ENCODE measurements around the gene P2RY12. TPM values are rescaled to one million over a fixed set of nuclear protein-coding genes. Genes with fewer than 3 reads are reported as not detected.

Gene P2RY12
- total and polyA plus RNA-seq, 12 donors = 0.37 to 13.2 (median 2.6) TPM

- 88 to 93% (median 91%) methylated on average over 8 of the region's 8 CpGs for WGBS, 4 donors
- H3K9me3 ChIP-seq (replicated peaks in 1 of 3) = no peaks in the 10 kb centered on the region
- no peak overlapping the region for H3K27ac ChIP-seq
- H3K4me3 ChIP-seq = no peak overlapping the region
- no peaks in the 10 kb centered on the region for H3K36me3 ChIP-seq (replicated peaks in 1 of 2)
- TF ChIP-seq POLR2A (IDR thresholded peaks at IDR 0.05) (no peak), CTCF (IDR thresholded peaks at IDR 0.05) (no peak)
- H3K4me1 ChIP-seq (replicated peaks in 1 of 2) = no peaks in the 10 kb centered on the region
- intact Hi-C loops (cut with DNase I) = no loop called here
- DNase-seq = no peak
- H3K27me3 ChIP-seq = no peaks in the 10 kb centered on the region
These were observed 6.7 kb downstream of the P2RY12 start for GRCh38 chr3:151377768-151378385.

GRCh38 chr3:151372063-151372820 lies 12.3 kb downstream of the P2RY12 start:
- Histone ChIP-seq H3K4me1 (replicated peaks in 1 of 2) (peaks cover 4 to 7% of the 10 kb centered on the region in 2 donors), H3K27me3 (no peaks in the 10 kb centered on the region), H3K9me3 (replicated peaks in 1 of 3) (no peaks in the 10 kb centered on the region), H3K4me3 (no peak overlapping the region), H3K36me3 (replicated peaks in 1 of 2) (no peaks in the 10 kb centered on the region), H3K27ac (peak overlapping the region in 2 of 5 donors; percentile 3 to 56)
- WGBS, 4 donors = 77 to 88% (median 83%) methylated on average over 4 of the region's 4 CpGs
- TF ChIP-seq CTCF (IDR thresholded peaks at IDR 0.05) (no peak), POLR2A (IDR thresholded peaks at IDR 0.05) (no peak)
- intact Hi-C loops (cut with DNase I) = no loop called here
- DNase-seq = no peak

- no peaks in the 10 kb centered on the region for H3K9me3 ChIP-seq (replicated peaks in 1 of 3)
- intact Hi-C loops (cut with DNase I) = no loop called here
- no peak overlapping the region for H3K4me3 ChIP-seq
- peaks cover 4 to 7% of the 10 kb centered on the region in 2 donors for H3K4me1 ChIP-seq (replicated peaks in 1 of 2)
- H3K27me3 ChIP-seq = no peaks in the 10 kb centered on the region
- DNase-seq = peak in 1 of 7 donors; percentile 12
- no peaks in the 10 kb centered on the region for H3K36me3 ChIP-seq (replicated peaks in 1 of 2)
- TF ChIP-seq POLR2A (IDR thresholded peaks at IDR 0.05) (no peak), CTCF (IDR thresholded peaks at IDR 0.05) (no peak)
- H3K27ac ChIP-seq = peak overlapping the region in 2 of 5 donors; percentile 3 to 56
These were observed 13.0 kb downstream of the P2RY12 start for GRCh38 chr3:151371526-151371925.

- intact Hi-C loops (cut with DNase I) = no loop called here
These were observed 17.1 kb downstream of the P2RY12 start for GRCh38 chr3:151367448-151367847.

More at GRCh38 chr3:151367448-151367847, 17.1 kb downstream of the P2RY12 start:
- TF ChIP-seq POLR2A (IDR thresholded peaks at IDR 0.05) = no peak
- TF ChIP-seq CTCF (IDR thresholded peaks at IDR 0.05) = no peak
- Histone ChIP-seq H3K36me3 (replicated peaks in 1 of 2) (no peaks in the 10 kb centered on the region), H3K4me3 (no peak overlapping the region), H3K9me3 (replicated peaks in 1 of 3) (no peaks in the 10 kb centered on the region), H3K27me3 (no peaks in the 10 kb centered on the region), H3K27ac (no peak overlapping the region), H3K4me1 (replicated peaks in 1 of 2) (peaks cover 4 to 7% of the 10 kb centered on the region in 2 donors)
- DNase-seq = no peak
- WGBS, 4 donors = 70 to 88% (median 73%) methylated on average over 5 of the region's 5 CpGs
